Cardiac fibroblast (primary cell): Measurements from ENCODE around the gene PSORS1C2.

ENCODE experiments used
- DNase-seq, 2 donors: peaks; one replicate each; pipeline versions ENCODE4 v3.0.0 to v3.0.0-alpha.2; 2010; ENCODE audit warnings: low read depth in 2 of 2
- H3K4me3 ChIP-seq, 2 donors: replicated peaks in 1 of 2; 1 replicate in 1 of 2; 2 replicates in 1 of 2; pipeline ENCODE4 v1.5.1; 2011; ENCODE audit warnings: low read depth in 2 of 2, low read length in 2 of 2, mild to moderate bottlenecking in 2 of 2, moderate library complexity in 1 of 2
- CTCF ChIP-seq: IDR thresholded peaks from one replicate; pipeline ENCODE4 v1.5.1; 2011; ENCODE audit warnings: low read depth, mild to moderate bottlenecking, low read length, inconsistent platforms

The PSORS1C2 gene

GRCh38 chr6:31140643-31141042 lies 1.8 kb upstream of the PSORS1C2 start:
- H3K4me3 ChIP-seq = no peak overlapping the region
- DNase-seq = no peak
- TF ChIP-seq CTCF = no peak

- DNase-seq = peak in 1 of 2 donors; percentile 76
- TF ChIP-seq CTCF = no peak
Observed at GRCh38 chr6:31139599-31139998, 733 bp upstream of the PSORS1C2 start.

GRCh38 chr6:31135710-31136109 lies 3.2 kb downstream of the PSORS1C2 start:
- TF ChIP-seq CTCF = no peak
- no peak overlapping the region for H3K4me3 ChIP-seq

More at GRCh38 chr6:31139599-31139998, 733 bp upstream of the PSORS1C2 start:
- no peak overlapping the region for H3K4me3 ChIP-seq

GRCh38 chr6:31132806-31133205 lies 6.1 kb downstream of the PSORS1C2 start:
- DNase-seq = no peak
- H3K4me3 ChIP-seq = no peak overlapping the region
- TF ChIP-seq CTCF = no peak

More at GRCh38 chr6:31135710-31136109, 3.2 kb downstream of the PSORS1C2 start:
- no peak for DNase-seq

GRCh38 chr6:31131595-31131994 lies 7.3 kb downstream of the PSORS1C2 start:
- no peak for DNase-seq
- no peak for TF ChIP-seq CTCF
- no peak overlapping the region for H3K4me3 ChIP-seq

GRCh38 chr6:31130751-31131150 lies 8.1 kb downstream of the PSORS1C2 start:
- no peak for DNase-seq
- TF ChIP-seq CTCF = no peak

GRCh38 chr6:31129130-31129529 lies 9.7 kb downstream of the PSORS1C2 start:
- TF ChIP-seq CTCF = no peak
- no peak overlapping the region for H3K4me3 ChIP-seq
- no peak for DNase-seq

More at GRCh38 chr6:31130751-31131150, 8.1 kb downstream of the PSORS1C2 start:
- no peak overlapping the region for H3K4me3 ChIP-seq
